ENCODE data around the gene FKBP6. TPM values are rescaled to one million over a fixed set of nuclear protein-coding genes. Genes with fewer than 3 reads are reported as not detected.
A peak's percentile ranks its signal among the peaks of the same experiment; 100 is the strongest.
"Not testable (repeated sequence)": the region's sequence is repeated elsewhere in the genome, so short reads cannot be mapped to it uniquely, and the experiment has no call there.

Gene FKBP6
- total RNA-seq, 1 donor from 2014 or later: not detected

- peak; percentile 56 for DNase-seq (ENCODE audit: low spot score)
Observed at GRCh38 chr7:73324081-73324845, 3.7 kb upstream of the FKBP6 start.

GRCh38 chr7:73325424-73325823, 2.5 kb upstream of the FKBP6 start:
- DNase-seq (ENCODE audit: low spot score): not testable (repeated sequence)

DNA sequence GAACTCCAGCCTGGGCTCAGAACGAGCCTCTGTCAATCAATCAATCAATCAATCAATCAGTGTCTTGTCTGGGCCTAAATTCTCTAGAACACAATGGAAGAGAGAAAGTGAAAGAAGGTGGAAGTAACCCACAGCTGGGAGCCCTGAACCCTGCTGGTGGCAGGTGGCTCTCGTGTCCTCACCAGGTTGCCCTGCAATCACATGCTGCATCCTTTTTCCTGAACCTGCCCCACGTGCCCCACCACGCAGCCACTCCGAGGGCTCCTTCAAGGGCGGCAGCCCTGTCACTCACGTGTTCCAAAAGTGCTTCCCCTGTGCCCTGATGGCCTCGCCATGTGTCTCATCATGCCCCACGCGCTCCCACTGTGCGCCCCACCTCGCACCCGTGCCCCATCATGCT, 512 bp upstream of the FKBP6 start:
- not testable (repeated sequence) for DNase-seq (ENCODE audit: low spot score)

- no peak for DNase-seq (ENCODE audit: low spot score)
Observed at GRCh38 chr7:73328696-73329095, 735 bp downstream of the FKBP6 start.

GRCh38 chr7:73329861-73330581, 2.1 kb downstream of the FKBP6 start:
- DNase-seq (ENCODE audit: low spot score): no peak

GRCh38 chr7:73330772-73331171, 2.8 kb downstream of the FKBP6 start:
- DNase-seq (ENCODE audit: low spot score): no peak

- no peak for DNase-seq (ENCODE audit: low spot score)
Observed at GRCh38 chr7:73332447-73332846, 4.5 kb downstream of the FKBP6 start.

DNA sequence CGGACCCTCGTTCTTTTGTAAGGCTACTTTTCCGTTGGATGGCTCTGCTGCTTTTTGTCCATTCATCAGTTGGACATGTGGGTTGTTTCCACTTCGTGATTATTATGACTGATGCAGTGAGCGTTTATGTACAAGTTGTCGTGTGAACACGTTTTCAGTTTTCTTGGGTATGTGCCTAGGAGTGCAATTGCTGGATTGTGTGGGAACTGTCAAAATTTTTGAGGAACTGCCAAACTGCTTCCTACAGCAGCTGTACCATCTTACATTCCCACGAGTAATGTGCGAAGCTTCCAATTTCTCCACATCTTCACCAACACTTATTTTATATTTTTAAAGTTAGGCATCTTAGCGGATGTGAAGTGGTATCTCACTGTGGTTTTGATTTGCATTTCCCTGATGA, 10.4 kb downstream of the FKBP6 start:
- DNase-seq (ENCODE audit: low spot score): no peak

- no peak for DNase-seq (ENCODE audit: low spot score)
Observed at GRCh38 chr7:73340514-73340913, 12.6 kb downstream of the FKBP6 start.

- DNase-seq (ENCODE audit: low spot score): no peak
Observed at GRCh38 chr7:73341877-73342276, 13.9 kb downstream of the FKBP6 start.

GRCh38 chr7:73342645-73343044, 14.7 kb downstream of the FKBP6 start:
- DNase-seq (ENCODE audit: low spot score): peak; percentile 34

DNA sequence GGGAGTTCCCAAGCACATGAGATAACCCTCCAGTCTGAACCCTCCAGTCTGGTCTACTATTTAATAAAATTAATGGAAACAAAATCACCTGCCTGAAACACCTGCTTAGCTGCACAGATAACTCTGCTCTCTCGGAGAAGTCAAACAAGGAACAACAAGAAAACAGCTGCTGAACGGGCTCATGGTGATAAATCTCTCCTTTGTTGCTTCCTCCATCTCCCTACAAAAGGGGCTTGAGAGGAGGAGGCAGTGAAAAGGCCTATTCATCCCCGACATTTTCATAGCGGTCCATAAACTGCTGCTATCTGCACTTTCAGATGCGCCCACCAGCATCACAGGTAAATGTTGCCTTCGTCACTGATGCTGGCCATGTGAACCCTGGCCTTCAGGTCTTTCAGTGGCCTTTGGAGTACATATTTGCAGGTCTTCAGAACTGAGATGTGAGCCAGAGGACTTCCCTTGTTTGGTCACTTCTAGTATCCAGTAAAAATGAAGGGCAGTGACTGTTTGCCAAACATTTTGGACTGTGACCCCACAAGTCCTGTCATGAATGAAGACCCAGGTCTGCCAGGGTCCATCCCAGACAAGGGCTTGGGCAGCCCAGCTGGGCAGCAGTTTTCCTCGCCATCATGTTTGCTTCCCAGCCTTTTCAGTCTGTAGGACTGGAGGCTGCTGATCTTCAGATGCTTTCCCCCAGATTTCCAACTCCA, 15.9 kb downstream of the FKBP6 start:
- no peak for DNase-seq (ENCODE audit: low spot score)

DNA sequence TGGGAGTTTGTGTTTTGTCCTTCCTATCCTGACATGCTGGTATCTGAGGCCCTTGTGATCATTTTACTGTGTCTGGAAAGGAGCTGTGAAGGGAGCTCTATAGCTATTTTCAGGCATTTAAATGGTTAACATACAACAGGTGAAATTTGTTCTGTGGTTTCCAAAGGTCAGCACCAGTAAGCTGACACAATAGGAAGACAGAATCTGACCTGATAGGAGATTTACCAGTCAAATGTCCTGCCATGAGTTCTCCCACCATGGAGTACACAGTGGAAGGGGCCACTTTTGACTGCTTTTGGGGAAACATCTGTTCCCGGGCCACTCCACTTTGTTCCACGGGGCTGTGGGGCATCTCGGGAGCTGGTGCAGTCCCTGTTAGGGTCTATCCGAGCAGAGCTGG, 17.6 kb downstream of the FKBP6 start:
- no peak for DNase-seq (ENCODE audit: low spot score)

DNA sequence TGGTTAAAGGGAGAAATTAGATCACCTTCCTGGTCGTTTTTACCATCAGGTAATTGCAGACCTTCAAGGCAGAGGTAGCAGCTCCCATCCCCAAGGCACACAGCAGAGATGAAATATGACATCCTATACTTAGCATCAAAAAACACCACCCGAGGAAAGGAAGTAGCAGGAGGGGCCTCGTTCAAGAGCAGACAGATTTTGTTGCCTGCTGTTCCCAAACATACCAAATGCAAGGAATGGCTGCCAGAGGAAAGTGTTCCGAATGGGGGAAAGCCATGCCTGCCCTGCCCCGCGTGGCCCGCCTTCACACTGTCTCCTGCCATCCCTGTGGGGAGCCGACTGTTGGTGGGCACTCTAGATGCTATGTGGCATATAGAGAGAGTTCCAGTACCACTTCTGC, 18.0 kb downstream of the FKBP6 start:
- DNase-seq (ENCODE audit: low spot score): no peak

DNA sequence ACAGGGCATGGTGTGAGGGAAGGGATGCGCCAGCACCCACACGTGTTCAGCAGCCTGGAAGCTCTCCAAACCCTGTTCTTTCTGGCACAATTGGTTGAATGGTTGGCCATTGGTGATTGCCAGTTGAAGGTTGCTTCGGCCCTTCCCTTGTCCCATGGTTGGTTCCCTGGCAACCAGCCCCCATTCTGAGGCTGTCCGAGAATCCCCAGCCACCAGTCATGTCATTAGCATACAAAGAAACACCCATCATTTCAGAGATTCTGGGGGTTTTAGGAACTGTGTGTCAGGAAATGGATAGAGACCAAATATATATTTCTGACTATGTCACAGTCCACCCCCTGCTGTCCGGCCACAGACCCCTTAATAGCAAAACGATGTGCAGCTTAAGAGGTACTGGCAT, 21.8 kb downstream of the FKBP6 start:
- no peak for DNase-seq (ENCODE audit: low spot score)

DNA sequence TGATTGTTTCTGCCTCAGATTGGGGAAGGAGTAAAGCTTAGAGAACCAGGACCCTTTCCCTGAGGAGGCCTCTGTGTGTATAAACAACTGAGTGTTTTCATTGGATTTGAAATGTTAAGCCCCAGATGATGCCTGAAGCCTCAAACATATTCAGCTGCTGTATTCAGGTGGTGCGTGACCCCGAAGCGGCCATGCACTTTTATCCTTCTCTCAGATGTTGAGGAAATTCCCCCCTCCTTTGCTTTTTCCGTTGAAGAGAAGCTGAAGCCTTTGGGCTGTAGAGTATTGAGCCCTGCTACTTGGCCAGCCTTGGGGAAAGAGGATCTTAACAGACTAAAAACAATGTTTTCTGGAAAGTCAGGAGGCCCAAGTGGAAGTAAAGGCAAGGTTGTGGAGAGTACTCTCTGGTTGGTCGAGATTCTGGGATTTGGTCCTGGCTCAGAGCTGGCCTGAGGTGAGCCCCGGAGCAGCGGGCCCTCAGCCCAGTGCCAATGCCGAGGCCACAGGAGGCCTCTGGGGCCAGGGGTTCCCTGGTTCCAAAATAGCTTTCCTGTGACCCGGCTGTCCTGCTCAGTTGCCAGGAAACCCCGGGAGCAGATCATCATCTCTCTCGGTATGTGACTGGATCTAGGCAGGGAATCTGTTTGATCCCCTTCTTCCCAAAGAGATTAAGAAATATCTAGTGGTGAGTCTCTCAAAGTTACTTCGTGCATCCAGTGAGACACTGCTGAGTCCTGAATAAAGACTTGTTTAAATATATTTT, 22.5 kb downstream of the FKBP6 start:
- DNase-seq (ENCODE audit: low spot score): no peak

DNA sequence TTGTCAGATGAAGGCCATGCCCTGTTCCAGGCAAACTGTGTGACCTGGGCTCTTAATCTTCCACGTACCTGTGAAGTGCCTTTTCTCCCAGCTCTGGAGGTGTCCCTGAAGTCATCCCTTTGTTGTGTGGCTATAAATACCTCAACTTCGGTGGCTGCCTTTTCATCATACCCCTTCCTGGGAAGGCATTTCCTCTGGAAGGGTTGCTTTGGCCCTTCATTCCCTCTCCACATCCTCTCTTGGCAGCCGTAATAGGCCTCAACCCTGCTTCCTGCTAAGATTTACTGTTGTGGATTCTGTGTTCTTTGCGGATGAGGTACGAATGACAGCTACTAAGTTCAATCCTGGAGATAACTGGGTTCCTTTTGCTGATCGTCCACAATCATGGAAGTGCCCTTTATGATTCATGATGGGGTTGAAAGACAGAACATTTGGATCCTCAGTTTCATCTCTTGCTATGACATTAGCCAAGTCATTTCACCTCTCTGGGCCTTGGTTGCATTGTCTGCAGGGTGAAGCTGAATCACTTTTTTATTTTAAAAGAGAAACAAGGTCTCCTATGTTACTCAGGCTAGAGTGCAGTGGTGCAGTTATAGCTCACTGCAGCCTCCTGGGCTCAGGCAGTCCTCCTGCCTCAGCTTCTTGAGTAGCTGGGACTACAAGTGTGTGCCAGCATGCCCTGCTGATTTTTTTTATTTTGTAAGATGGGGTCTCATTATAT, 23.6 kb downstream of the FKBP6 start:
- DNase-seq (ENCODE audit: low spot score): no peak

DNA sequence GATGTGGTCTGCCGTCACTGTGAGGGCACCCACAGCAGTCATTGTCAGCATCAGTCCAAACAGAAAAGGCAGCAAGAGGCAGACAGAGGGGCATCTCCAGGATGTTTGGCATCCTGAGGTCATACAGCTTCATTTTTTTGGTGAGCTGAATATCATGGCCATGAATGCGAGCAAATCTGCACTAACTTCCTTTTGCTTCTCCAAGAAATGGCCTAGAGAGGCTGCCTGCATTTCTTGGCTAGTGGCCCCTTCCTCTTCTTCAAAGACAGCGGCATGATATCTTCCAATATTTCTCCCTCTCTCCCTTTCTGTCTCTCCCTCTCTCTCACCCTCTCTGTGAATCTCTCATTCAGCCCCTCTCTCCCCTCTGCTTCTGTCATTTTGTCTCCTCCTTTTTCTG, 24.8 kb downstream of the FKBP6 start:
- DNase-seq (ENCODE audit: low spot score): no peak

DNA sequence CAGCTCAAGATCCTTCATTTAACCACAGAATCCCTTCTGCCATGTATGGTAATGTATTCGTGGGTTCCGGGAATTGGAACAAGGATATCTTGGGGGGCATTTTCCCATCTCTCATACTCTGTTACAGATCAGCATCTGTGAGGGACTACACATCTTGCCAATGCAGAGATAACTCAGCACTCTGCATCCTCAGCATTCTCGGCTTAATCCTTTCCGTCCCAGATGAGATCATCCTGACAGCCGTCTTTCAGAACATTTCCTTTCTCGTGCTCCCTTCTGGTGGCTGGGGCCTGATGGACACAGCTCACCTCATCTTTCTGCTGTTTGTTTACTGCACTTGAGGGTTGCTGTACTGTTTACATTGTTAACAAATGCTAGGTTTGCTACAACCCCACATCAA, 25.3 kb downstream of the FKBP6 start:
- DNase-seq (ENCODE audit: low spot score): no peak

GRCh38 chr7:73354196-73354595, 26.2 kb downstream of the FKBP6 start:
- no peak for DNase-seq (ENCODE audit: low spot score)

GRCh38 chr7:73354821-73355220, 26.9 kb downstream of the FKBP6 start:
- no peak for DNase-seq (ENCODE audit: low spot score)
